ENCODE results near the gene NID1. TPM values are rescaled to one million over a fixed set of nuclear protein-coding genes. Genes with fewer than 3 reads are reported as not detected.
"Not testable (repeated sequence)": the region's sequence is repeated elsewhere in the genome, so short reads cannot be mapped to it uniquely, and the experiment has no call there.

NID1 gene
- total RNA-seq, 2 experiments from 2014 or later = not detected

DNA sequence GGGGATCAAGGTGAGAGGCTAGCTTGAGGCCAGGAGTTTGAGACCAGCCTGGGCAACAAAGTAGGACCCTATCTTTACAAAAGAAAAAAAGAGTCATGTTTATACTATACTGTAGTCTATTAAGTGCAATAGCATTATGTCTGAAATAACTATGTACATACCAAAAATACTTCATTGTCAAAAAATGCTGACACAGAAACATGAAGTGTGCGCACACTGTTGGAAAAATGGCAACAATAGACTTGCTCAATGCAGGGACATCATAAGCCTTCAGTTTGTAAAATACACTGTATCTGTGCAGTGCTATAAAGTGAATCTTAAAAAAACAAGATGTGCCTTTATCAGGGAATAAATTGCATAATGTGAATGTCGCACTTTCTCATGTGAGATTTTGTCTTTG is 14.1 kb upstream of the NID1 start:
- Histone ChIP-seq H3K36me3 (ENCODE audit: insufficient read depth, low read length) (no peaks in the 10 kb centered on the region), H3K9me2 (ENCODE audit: insufficient read depth, low read length) (no peaks in the 10 kb centered on the region), H3K4me3 (ENCODE audit: low read depth, low read length, poor library complexity, severe bottlenecking) (no peak overlapping the region), H3K79me2 (ENCODE audit: insufficient read depth, low read depth, low read length) (no peaks in the 10 kb centered on the region), H3K27ac (ENCODE audit: low read depth, low read length, poor library complexity, severe bottlenecking) (no peak overlapping the region), H2AFZ (ENCODE audit: low read length) (no peak overlapping the region), H3K9me3 (ENCODE audit: low read length) (no peaks in the 10 kb centered on the region), H4K20me1 (ENCODE audit: insufficient read depth, low read length) (no peaks in the 10 kb centered on the region), H3K4me1 (ENCODE audit: insufficient read depth, low read length, poor library complexity, severe bottlenecking) (no peaks in the 10 kb centered on the region), H3K4me2 (ENCODE audit: low read length) (no peak overlapping the region)
- no peak for DNase-seq (ENCODE audit: low spot score)
- ChIA-PET CTCF (ENCODE audit: unreplicated experiment) (no interaction called here), POLR2A (no interaction called here)
- intact Hi-C loops (cut with micrococcal nuclease; ENCODE audit: unreplicated experiment) = no loop called here
- no peak for TF ChIP-seq EZH2phosphoT487 (IDR thresholded peaks at IDR 0.05; ENCODE audit: borderline replicate concordance, low read depth, low read length)
- TF ChIP-seq, protein P1, sequence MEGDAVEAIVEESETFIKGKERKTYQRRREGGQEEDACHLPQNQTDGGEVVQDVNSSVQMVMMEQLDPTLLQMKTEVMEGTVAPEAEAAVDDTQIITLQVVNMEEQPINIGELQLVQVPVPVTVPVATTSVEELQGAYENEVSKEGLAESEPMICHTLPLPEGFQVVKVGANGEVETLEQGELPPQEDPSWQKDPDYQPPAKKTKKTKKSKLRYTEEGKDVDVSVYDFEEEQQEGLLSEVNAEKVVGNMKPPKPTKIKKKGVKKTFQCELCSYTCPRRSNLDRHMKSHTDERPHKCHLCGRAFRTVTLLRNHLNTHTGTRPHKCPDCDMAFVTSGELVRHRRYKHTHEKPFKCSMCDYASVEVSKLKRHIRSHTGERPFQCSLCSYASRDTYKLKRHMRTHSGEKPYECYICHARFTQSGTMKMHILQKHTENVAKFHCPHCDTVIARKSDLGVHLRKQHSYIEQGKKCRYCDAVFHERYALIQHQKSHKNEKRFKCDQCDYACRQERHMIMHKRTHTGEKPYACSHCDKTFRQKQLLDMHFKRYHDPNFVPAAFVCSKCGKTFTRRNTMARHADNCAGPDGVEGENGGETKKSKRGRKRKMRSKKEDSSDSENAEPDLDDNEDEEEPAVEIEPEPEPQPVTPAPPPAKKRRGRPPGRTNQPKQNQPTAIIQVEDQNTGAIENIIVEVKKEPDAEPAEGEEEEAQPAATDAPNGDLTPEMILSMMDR (conservative IDR thresholded peaks at IDR 0.05; ENCODE audit: low read length) = no peak
- BruUV-seq (replicated peaks) = no TSS peak

DNA sequence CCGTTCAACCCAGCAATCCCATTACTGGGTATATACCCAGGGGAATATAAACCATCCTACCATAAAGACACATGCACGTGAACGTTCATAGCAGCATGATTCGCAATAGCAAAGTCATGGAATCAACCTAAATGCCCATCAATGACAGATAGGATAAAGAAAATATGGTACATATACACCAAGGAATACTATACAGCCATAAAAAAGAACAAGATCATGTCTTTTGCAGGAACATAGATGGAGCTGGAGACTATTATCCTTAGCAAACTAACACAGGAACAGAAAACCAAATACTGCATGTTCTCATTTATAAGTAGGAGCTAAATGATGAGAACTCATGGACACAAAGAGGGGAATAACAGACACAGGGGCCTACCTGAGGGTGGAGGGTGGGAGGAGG is 13.2 kb upstream of the NID1 start:
- intact Hi-C loops (cut with micrococcal nuclease; ENCODE audit: unreplicated experiment); H3K36me3 ChIP-seq (ENCODE audit: insufficient read depth, low read length); H2AFZ ChIP-seq (ENCODE audit: low read length); DNase-seq (ENCODE audit: low spot score); H3K9me3 ChIP-seq (ENCODE audit: low read length); POLR2A ChIA-PET; H3K4me3 ChIP-seq (ENCODE audit: low read depth, low read length, poor library complexity, severe bottlenecking); H3K27ac ChIP-seq (ENCODE audit: low read depth, low read length, poor library complexity, severe bottlenecking); H3K79me2 ChIP-seq (ENCODE audit: insufficient read depth, low read depth, low read length); CTCF ChIA-PET (ENCODE audit: unreplicated experiment); BruUV-seq (replicated peaks); H3K4me1 ChIP-seq (ENCODE audit: insufficient read depth, low read length, poor library complexity, severe bottlenecking); H3K9me2 ChIP-seq (ENCODE audit: insufficient read depth, low read length); H4K20me1 ChIP-seq (ENCODE audit: insufficient read depth, low read length); H3K4me2 ChIP-seq (ENCODE audit: low read length): not testable (repeated sequence)

DNA sequence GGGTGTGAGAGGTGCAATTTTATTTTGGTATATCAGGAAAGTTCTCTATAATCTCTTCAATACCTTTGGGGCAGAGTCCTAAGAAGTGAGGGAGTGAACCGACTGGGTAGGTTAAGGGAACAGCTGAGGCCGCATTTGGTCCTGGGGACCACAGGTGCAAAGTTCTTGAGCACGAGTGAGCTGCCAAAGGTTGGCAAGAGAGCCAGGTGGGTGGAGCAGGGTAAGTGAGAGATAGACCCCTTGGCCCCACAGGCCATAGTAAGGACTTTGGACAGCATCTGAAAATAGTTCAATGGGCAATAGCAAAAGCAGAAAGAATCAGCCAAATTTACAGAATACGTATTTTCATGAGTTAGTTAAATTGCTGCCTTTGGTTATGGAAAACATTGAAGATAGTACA is 11.0 kb upstream of the NID1 start:
- no peaks in the 10 kb centered on the region for H3K36me3 ChIP-seq (ENCODE audit: insufficient read depth, low read length)
- H4K20me1 ChIP-seq (ENCODE audit: insufficient read depth, low read length) = no peaks in the 10 kb centered on the region
- POLR2A ChIA-PET = no interaction called here
- no peaks in the 10 kb centered on the region for H3K79me2 ChIP-seq (ENCODE audit: insufficient read depth, low read depth, low read length)
- no TSS peak for BruUV-seq (replicated peaks)
- no peaks in the 10 kb centered on the region for H3K9me2 ChIP-seq (ENCODE audit: insufficient read depth, low read length)
- H3K9me3 ChIP-seq (ENCODE audit: low read length) = no peaks in the 10 kb centered on the region
- H3K27ac ChIP-seq (ENCODE audit: low read depth, low read length, poor library complexity, severe bottlenecking) = no peak overlapping the region
- no peak overlapping the region for H3K4me2 ChIP-seq (ENCODE audit: low read length)
- no peak for DNase-seq (ENCODE audit: low spot score)
- H3K4me1 ChIP-seq (ENCODE audit: insufficient read depth, low read length, poor library complexity, severe bottlenecking) = no peaks in the 10 kb centered on the region
- intact Hi-C loops (cut with micrococcal nuclease; ENCODE audit: unreplicated experiment) = no loop called here
- H3K4me3 ChIP-seq (ENCODE audit: low read depth, low read length, poor library complexity, severe bottlenecking) = no peak overlapping the region
- no peak for TF ChIP-seq EZH2phosphoT487 (IDR thresholded peaks at IDR 0.05; ENCODE audit: borderline replicate concordance, low read depth, low read length)
- TF ChIP-seq, protein P1 (conservative IDR thresholded peaks at IDR 0.05; ENCODE audit: low read length) = no peak
- H2AFZ ChIP-seq (ENCODE audit: low read length) = no peak overlapping the region
- CTCF ChIA-PET (ENCODE audit: unreplicated experiment) = no interaction called here

Measured in OCI-LY7 (cell line).